GM19023 (cell line): Measurements from ENCODE around the gene SPANXA2.
"Not testable (repeated sequence)": the region's sequence is repeated elsewhere in the genome, so short reads cannot be mapped to it uniquely, and the experiment has no call there.

Source experiments
- ATAC-seq: cut with Tn5 transposase; IDR thresholded peaks from one replicate; pipeline ENCODE4 v1.9.1; 2021; ENCODE audit warnings: mild to moderate bottlenecking, moderate library complexity; ENCODE audit not compliant: unreplicated experiment

SPANXA2 gene, protein sequence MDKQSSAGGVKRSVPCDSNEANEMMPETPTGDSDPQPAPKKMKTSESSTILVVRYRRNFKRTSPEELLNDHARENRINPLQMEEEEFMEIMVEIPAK

DNA sequence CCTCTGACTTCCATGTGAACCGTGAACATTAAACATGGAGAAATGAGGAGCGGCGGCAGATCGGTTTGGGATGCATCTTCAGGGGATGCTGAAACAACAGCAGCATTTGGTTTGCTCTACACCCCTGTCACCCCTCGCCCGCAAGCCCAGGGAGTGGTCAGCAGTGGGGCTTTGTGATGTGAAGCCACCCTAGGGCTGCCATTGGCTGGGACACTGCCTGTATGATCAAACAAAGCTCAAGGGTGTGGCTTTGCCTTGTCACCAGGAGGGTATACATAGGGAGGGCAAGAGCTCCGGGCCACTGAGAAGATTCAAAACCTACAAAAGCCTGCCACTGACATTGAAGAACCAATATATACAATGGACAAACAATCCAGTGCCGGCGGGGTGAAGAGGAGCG, at the start of gene SPANXA2:
Gene SPANXA2, plus strand, starts transcription at position 301 of the 400 bp plus-strand sequence. Its CDS starts 60 bp downstream, at position 361.
- not testable (repeated sequence) for ATAC-seq

DNA sequence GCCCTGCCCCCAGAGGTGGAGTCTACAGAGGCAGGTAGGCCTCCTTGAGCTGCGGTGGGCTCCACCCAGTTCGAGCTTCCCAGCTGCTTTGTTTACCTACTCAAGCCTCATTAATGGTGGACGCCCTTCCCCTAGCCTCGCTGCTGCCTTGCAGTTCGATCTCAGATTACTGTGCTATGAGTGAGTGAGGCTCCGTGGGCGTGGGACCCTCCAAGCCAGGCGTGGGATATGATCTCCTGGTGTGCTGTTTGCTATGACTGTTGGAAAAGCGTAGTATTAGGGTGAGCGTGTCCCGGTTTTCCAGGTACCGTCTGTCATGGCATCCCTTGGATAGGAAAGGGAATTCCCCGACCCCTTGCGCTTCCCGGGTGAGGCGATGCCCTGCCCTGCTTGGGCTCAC, 47.0 kb upstream of the SPANXA2 start:
- ATAC-seq: not testable (repeated sequence)

DNA sequence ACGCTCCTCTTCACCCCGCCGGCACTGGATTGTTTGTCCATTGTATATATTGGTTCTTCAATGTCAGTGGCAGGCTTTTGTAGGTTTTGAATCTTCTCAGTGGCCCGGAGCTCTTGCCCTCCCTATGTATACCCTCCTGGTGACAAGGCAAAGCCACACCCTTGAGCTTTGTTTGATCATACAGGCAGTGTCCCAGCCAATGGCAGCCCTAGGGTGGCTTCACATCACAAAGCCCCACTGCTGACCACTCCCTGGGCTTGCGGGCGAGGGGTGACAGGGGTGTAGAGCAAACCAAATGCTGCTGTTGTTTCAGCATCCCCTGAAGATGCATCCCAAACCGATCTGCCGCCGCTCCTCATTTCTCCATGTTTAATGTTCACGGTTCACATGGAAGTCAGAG, 4.9 kb upstream of the SPANXA2 start, which contains the start of gene SPANXA1:
Gene SPANXA1, minus strand, starts transcription at position 101 of the 400 bp plus-strand sequence. Its CDS starts 60 bp downstream, at position 41.
- not testable (repeated sequence) for ATAC-seq

DNA sequence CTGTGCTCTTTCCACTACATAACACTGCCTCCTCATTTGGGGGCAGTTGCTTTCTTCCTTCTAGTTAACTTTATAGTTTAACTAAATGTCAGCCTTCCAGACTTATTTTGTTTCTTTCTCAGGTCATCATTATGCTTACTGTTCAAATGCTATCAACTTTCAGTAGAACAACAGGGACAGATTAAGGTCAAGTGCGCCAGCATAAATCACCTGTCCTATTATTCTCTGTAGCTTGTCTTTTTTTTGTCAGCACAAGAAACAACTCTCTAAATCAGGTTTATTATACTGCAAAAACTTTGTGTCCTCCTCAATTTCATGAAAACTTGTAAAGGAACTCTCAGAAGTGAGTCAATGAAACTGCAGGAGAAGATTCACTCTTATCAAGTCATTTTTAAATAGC, 19.6 kb downstream of the SPANXA2 start:
- ATAC-seq: no peak

DNA sequence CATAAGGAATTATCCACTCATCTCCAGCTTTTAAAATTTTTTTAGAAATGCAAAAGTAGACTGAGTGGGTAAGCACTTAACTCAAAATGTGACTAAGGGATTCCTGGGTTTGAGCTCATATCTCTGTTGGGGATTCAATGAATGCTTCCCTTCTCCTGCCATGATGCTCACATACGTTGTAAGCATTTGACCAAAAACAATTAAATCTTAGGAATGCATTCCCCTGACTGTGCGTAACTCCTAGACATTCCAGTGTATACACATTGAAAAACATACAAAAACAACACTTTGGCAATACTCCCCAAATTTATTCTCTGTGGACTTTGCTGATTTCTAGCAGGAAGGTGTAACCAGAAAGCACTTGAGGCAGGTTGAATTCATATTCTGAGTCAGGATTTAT, 29.8 kb downstream of the SPANXA2 start:
- ATAC-seq: no peak

DNA sequence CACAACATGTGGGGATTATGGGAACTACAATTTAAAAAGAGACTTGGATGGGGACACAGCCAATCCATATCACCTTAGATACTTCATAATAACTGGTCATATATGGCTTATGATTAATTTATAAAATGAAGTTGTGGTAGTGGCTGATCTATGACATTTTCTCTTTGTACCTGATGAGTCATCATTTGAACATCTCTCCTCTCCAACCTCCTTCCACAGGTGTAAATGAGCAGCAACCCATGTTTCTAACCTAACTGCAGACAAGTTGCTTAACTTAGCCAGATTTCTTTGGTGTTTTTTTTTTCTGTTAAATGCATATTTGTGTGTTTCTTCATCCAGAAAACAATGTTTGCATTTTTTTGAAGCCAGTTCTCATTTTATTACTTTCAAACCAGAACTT, 42.6 kb downstream of the SPANXA2 start:
- no peak for ATAC-seq

DNA sequence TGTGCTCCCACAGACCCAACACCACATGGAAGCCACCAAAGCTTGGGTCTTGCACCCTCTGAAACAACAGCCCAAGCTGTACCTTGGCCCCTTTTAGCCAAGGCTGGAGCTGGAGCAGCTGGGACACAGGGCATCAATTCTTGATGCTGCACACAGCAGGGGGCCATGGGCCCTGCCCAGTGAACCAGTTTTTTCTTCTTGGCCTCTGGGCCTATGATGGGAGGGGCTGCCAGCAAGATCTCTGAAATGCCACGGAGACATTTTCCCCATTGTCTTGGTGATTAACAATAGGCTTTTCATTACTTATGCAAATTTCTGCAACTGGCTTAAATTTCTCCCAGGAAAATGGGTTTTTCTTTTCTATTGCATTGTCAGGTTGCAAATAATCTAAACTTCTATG, 49.0 kb downstream of the SPANXA2 start:
- no peak for ATAC-seq
